HepG2 (cell line): Measurements from ENCODE around the gene MAP3K19. TPM values are rescaled to one million over a fixed set of nuclear protein-coding genes. Genes with fewer than 3 reads are reported as not detected.

Source experiments
- CBX5 ChIP-seq: sonication (generic); formaldehyde crosslinking; IDR thresholded peaks from 2 replicates; pipeline ENCODE4 v1.4.0; 2020; ENCODE audit warnings: missing genetic modification reagents, borderline replicate concordance
- IKZF1 ChIP-seq: fragments of 450-650 bp; IDR thresholded peaks from 2 replicates; pipeline ENCODE4 v1.7.1; 2016
- KDM1A ChIP-seq: IDR thresholded peaks from 2 replicates; pipeline ENCODE4 v1.6.1; 2016; ENCODE audit warnings: missing compliant biosample characterization
- MAFF ChIP-seq: IDR thresholded peaks from 2 replicates; pipeline ENCODE4 v1.6.1; 2011; ENCODE audit warnings: low read depth, low read length, improper control_type of control experiment
- MLLT10 ChIP-seq: sonication (generic); formaldehyde crosslinking; IDR thresholded peaks from 2 replicates; pipeline ENCODE4 v1.4.0; 2020; ENCODE audit warnings: missing genetic modification reagents
- NFE2L1 ChIP-seq: sonication (generic); formaldehyde crosslinking; IDR thresholded peaks from 2 replicates; pipeline ENCODE4 v1.4.0; 2020; ENCODE audit warnings: missing genetic modification reagents, mild to moderate bottlenecking, borderline replicate concordance
- PAWR ChIP-seq: sonication (generic); formaldehyde crosslinking; IDR thresholded peaks from 2 replicates; pipeline ENCODE4 v1.4.0; 2020; ENCODE audit warnings: missing genetic modification reagents, mild to moderate bottlenecking, borderline replicate concordance
- SRY ChIP-seq: sonication (generic); formaldehyde crosslinking; IDR thresholded peaks from 2 replicates; pipeline ENCODE4 v1.8.0; 2022; ENCODE audit warnings: mild to moderate bottlenecking, missing genetic modification reagents
- ZBTB3 ChIP-seq: sonication (generic); formaldehyde crosslinking; IDR thresholded peaks from 2 replicates; pipeline ENCODE4 v1.4.0; 2020; ENCODE audit warnings: low read depth, mild to moderate bottlenecking, moderate library complexity, missing genetic modification reagents, borderline replicate concordance
- ZFAT ChIP-seq: sonication (generic); formaldehyde crosslinking; conservative IDR thresholded peaks from 2 replicates; pipeline ENCODE4 v1.8.1; 2023; ENCODE audit warnings: missing genetic modification reagents, inconsistent platforms
- ZNF703 ChIP-seq: sonication (generic); formaldehyde crosslinking; IDR thresholded peaks from 2 replicates; pipeline ENCODE4 v1.5.1; 2020; ENCODE audit warnings: missing genetic modification reagents, mild to moderate bottlenecking, moderate library complexity, borderline replicate concordance
- polyA plus RNA-seq, 8 experiments: library from polyadenylated mRNA; depleted of rRNA in 3 of 8; stranded (reverse) in 7 of 8; unstranded in 1 of 8; fragments of >200 nt; fragmentation: Illumina TruSeq in 4 of 8; extraction: Trizol in 4 of 8; gene quantifications; 2 replicates each; pipeline versions ENCODE4 v1.2.1 to v1.2.3, GENCODE V29; 2011 to 2016; ENCODE audit warnings: low read depth in 4 of 8, missing spikeins in 1 of 8, mixed read lengths in 1 of 8; ENCODE audit not compliant: insufficient read depth in 1 of 8
- total RNA-seq, 5 experiments: library from RNA; depleted of rRNA; stranded (reverse); fragments of >200 nt; fragmentation: Illumina TruSeq; extraction: Trizol; gene quantifications; 2 replicates each; pipeline ENCODE4 v1.2.3, GENCODE V29; 2016; ENCODE audit warnings: low read depth in 1 of 5
- TF ChIP-seq, protein P1 (sequence below): sonication (generic); formaldehyde crosslinking; IDR thresholded peaks from 2 replicates; pipeline ENCODE4 v1.5.0; 2020; ENCODE audit warnings: mild to moderate bottlenecking, missing genetic modification reagents, borderline replicate concordance
- TF ChIP-seq, protein P2 (sequence below): sonication (generic); formaldehyde crosslinking; IDR thresholded peaks from 2 replicates; pipeline ENCODE4 v1.4.0; 2020; ENCODE audit warnings: missing genetic modification reagents, borderline replicate concordance
- TF ChIP-seq, protein P3 (sequence below): sonication (generic); formaldehyde crosslinking; IDR thresholded peaks from 2 replicates; pipeline ENCODE4 v1.4.0; 2020; ENCODE audit warnings: mild to moderate bottlenecking, low read depth, missing genetic modification reagents
- TF ChIP-seq, protein P4 (sequence below): sonication (generic); formaldehyde crosslinking; IDR thresholded peaks from 2 replicates; pipeline ENCODE4 v1.4.0; 2020; ENCODE audit warnings: mild to moderate bottlenecking, missing genetic modification reagents

The MAP3K19 gene
- total and polyA plus RNA-seq, 2 of the 13 experiments (the other 11 are each of a cell fraction or from before 2014, with no cell fraction given): not detected

DNA sequence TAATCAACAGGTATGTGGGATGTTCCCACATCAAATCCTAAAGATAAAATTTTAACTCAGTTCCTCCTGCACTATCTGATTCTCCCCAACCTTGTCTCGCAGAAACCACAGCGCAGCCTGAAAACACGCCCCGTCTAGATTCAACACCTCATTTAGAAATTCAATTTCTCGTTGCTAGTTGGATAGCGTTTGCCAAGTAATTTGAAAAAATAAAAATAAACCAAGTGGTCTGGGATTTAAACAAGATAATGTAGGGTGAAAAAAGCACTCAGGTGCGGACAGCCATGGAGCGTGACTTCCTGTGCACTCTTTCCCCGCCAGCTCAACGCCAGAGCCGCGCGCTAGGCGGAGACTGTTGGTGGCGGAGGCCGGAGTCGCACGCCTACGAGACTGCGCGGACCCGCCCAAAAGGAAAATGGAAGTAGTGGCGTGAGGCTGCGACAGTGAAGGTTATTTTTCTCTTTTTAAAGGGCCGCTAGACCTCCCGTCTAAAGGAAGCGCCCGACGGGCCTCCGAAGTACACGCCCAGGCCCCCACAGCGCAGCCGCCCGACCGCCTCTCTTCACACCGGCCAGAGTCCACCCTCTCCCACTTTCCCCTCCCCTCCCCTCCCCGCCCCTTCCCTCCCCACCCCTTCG, 129.2 kb downstream of the MAP3K19 start (continued):
- TF ChIP-seq, protein P1, sequence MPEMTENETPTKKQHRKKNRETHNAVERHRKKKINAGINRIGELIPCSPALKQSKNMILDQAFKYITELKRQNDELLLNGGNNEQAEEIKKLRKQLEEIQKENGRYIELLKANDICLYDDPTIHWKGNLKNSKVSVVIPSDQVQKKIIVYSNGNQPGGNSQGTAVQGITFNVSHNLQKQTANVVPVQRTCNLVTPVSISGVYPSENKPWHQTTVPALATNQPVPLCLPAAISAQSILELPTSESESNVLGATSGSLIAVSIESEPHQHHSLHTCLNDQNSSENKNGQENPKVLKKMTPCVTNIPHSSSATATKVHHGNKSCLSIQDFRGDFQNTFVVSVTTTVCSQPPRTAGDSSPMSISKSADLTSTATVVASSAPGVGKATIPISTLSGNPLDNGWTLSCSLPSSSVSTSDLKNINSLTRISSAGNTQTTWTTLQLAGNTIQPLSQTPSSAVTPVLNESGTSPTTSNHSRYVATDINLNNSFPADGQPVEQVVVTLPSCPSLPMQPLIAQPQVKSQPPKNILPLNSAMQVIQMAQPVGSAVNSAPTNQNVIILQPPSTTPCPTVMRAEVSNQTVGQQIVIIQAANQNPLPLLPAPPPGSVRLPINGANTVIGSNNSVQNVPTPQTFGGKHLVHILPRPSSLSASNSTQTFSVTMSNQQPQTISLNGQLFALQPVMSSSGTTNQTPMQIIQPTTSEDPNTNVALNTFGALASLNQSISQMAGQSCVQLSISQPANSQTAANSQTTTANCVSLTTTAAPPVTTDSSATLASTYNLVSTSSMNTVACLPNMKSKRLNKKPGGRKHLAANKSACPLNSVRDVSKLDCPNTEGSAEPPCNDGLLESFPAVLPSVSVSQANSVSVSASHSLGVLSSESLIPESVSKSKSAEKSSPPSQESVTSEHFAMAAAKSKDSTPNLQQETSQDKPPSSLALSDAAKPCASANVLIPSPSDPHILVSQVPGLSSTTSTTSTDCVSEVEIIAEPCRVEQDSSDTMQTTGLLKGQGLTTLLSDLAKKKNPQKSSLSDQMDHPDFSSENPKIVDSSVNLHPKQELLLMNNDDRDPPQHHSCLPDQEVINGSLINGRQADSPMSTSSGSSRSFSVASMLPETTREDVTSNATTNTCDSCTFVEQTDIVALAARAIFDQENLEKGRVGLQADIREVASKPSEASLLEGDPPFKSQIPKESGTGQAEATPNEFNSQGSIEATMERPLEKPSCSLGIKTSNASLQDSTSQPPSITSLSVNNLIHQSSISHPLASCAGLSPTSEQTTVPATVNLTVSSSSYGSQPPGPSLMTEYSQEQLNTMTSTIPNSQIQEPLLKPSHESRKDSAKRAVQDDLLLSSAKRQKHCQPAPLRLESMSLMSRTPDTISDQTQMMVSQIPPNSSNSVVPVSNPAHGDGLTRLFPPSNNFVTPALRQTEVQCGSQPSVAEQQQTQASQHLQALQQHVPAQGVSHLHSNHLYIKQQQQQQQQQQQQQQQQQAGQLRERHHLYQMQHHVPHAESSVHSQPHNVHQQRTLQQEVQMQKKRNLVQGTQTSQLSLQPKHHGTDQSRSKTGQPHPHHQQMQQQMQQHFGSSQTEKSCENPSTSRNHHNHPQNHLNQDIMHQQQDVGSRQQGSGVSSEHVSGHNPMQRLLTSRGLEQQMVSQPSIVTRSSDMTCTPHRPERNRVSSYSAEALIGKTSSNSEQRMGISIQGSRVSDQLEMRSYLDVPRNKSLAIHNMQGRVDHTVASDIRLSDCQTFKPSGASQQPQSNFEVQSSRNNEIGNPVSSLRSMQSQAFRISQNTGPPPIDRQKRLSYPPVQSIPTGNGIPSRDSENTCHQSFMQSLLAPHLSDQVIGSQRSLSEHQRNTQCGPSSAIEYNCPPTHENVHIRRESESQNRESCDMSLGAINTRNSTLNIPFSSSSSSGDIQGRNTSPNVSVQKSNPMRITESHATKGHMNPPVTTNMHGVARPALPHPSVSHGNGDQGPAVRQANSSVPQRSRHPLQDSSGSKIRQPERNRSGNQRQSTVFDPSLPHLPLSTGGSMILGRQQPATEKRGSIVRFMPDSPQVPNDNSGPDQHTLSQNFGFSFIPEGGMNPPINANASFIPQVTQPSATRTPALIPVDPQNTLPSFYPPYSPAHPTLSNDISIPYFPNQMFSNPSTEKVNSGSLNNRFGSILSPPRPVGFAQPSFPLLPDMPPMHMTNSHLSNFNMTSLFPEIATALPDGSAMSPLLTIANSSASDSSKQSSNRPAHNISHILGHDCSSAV (CRISPR knock-in tag): no peak
- no peak; the same call in 1 of the 2 replicates for TF ChIP-seq ZBTB3 (CRISPR knock-in tag)
- TF ChIP-seq NFE2L1 (CRISPR knock-in tag): no peak
- no peak for TF ChIP-seq PAWR
- no peak for TF ChIP-seq KDM1A
- TF ChIP-seq ZNF703 (CRISPR knock-in tag): no peak
- TF ChIP-seq, protein P2, sequence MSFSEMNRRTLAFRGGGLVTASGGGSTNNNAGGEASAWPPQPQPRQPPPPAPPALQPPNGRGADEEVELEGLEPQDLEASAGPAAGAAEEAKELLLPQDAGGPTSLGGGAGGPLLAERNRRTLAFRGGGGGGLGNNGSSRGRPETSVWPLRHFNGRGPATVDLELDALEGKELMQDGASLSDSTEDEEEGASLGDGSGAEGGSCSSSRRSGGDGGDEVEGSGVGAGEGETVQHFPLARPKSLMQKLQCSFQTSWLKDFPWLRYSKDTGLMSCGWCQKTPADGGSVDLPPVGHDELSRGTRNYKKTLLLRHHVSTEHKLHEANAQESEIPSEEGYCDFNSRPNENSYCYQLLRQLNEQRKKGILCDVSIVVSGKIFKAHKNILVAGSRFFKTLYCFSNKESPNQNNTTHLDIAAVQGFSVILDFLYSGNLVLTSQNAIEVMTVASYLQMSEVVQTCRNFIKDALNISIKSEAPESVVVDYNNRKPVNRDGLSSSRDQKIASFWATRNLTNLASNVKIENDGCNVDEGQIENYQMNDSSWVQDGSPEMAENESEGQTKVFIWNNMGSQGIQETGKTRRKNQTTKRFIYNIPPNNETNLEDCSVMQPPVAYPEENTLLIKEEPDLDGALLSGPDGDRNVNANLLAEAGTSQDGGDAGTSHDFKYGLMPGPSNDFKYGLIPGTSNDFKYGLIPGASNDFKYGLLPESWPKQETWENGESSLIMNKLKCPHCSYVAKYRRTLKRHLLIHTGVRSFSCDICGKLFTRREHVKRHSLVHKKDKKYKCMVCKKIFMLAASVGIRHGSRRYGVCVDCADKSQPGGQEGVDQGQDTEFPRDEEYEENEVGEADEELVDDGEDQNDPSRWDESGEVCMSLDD (CRISPR knock-in tag): no peak
- TF ChIP-seq IKZF1: no peak
- peak; percentile 19; the same call in 1 of the 2 replicates for TF ChIP-seq CBX5
- peak; percentile 96 for TF ChIP-seq SRY
- TF ChIP-seq MAFF: no peak
- TF ChIP-seq, protein P3, sequence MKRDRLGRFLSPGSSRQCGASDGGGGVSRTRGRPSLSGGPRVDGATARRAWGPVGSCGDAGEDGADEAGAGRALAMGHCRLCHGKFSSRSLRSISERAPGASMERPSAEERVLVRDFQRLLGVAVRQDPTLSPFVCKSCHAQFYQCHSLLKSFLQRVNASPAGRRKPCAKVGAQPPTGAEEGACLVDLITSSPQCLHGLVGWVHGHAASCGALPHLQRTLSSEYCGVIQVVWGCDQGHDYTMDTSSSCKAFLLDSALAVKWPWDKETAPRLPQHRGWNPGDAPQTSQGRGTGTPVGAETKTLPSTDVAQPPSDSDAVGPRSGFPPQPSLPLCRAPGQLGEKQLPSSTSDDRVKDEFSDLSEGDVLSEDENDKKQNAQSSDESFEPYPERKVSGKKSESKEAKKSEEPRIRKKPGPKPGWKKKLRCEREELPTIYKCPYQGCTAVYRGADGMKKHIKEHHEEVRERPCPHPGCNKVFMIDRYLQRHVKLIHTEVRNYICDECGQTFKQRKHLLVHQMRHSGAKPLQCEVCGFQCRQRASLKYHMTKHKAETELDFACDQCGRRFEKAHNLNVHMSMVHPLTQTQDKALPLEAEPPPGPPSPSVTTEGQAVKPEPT (CRISPR knock-in tag): no peak
- TF ChIP-seq ZFAT (CRISPR knock-in tag): no peak
- TF ChIP-seq, protein P4, sequence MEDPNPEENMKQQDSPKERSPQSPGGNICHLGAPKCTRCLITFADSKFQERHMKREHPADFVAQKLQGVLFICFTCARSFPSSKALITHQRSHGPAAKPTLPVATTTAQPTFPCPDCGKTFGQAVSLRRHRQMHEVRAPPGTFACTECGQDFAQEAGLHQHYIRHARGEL (CRISPR knock-in tag): no peak
- no peak for TF ChIP-seq MLLT10 (CRISPR knock-in tag)
